HEK293 (cell line): ENCODE measurements around the gene ZNF436.

Experiments used
- CTCF ChIA-PET: fragments of 350-600 bp; formaldehyde crosslinking; extraction: SDS; loops from one replicate; lab custom pipeline; 2021; ENCODE audit warnings: antibody characterized with exemption; lab: Yijun Ruan, JAX
- POLR2A ChIA-PET: fragments of 300-600 bp; formaldehyde crosslinking; extraction: SDS; loops from one replicate; lab custom pipeline; 2020; ENCODE audit warnings: antibody characterized with exemption, inconsistent platforms; lab: Yijun Ruan, JAX
- H3K27ac ChIP-seq: fragments of 200-500 bp; sonication (Bioruptor generic); 2 replicates; pipeline ENCODE4 v1.5.1; 2014; ENCODE audit warnings: low read depth, low read length, control low read depth, inconsistent platforms; ENCODE audit errors: extremely low read depth
- H3K36me3 ChIP-seq, 2 experiments: fragments of 200-500 bp in 1 of 2; sonication (Bioruptor generic) in 1 of 2; 1 replicate in 1 of 2; 2 replicates in 1 of 2; pipeline ENCODE4 v1.5.1; 2014 to 2017; ENCODE audit warnings: inconsistent platforms in 2 of 2, low read length in 2 of 2; ENCODE audit not compliant: control insufficient read depth in 2 of 2, insufficient read depth in 1 of 2
- H3K4me1 ChIP-seq: fragments of 200-500 bp; sonication (Bioruptor generic); 2 replicates; pipeline ENCODE4 v1.5.1; 2014; ENCODE audit warnings: mild to moderate bottlenecking, low read length, inconsistent platforms; ENCODE audit not compliant: control insufficient read depth, insufficient read depth
- H3K4me3 ChIP-seq: 2 replicates; pipeline ENCODE4 v1.5.1; 2011; ENCODE audit warnings: low read depth, mild to moderate bottlenecking, control low read depth, low read length, moderate library complexity
- H3K9me3 ChIP-seq: fragments of 200-500 bp; sonication (Bioruptor generic); 2 replicates; pipeline ENCODE4 v1.5.1; 2014; ENCODE audit warnings: low read depth, low read length, inconsistent platforms; ENCODE audit not compliant: control insufficient read depth, insufficient read depth
- EGR2 ChIP-seq: fragments of 450-650 bp; formaldehyde crosslinking; IDR thresholded peaks from 2 replicates; pipeline ENCODE4 v1.5.1; 2016; ENCODE audit warnings: low read depth, missing biosample characterization, missing genetic modification characterization
- GLI2 ChIP-seq: fragments of 450-650 bp; formaldehyde crosslinking; IDR thresholded peaks from 2 replicates; pipeline ENCODE4; 2017; ENCODE audit warnings: missing biosample characterization, missing genetic modification characterization, low read depth, borderline replicate concordance
- GLI4 ChIP-seq: fragments of 450-650 bp; formaldehyde crosslinking; IDR thresholded peaks from 2 replicates; pipeline ENCODE4 v1.5.1; 2016; ENCODE audit warnings: missing biosample characterization, missing genetic modification characterization
- HOXD13 ChIP-seq: sonication (generic); formaldehyde crosslinking; IDR thresholded peaks from 2 replicates; pipeline ENCODE4 v1.8.0; 2022; ENCODE audit warnings: missing genetic modification reagents, borderline replicate concordance
- KLF1 ChIP-seq: fragments of 450-650 bp; formaldehyde crosslinking; IDR thresholded peaks from 2 replicates; pipeline ENCODE4 v1.5.1; 2016; ENCODE audit warnings: missing biosample characterization, missing genetic modification characterization
- KLF16 ChIP-seq: fragments of 450-650 bp; formaldehyde crosslinking; IDR thresholded peaks from 2 replicates; pipeline ENCODE4 v1.5.1; 2017; ENCODE audit warnings: missing biosample characterization, missing genetic modification characterization
- OSR2 ChIP-seq: fragments of 450-650 bp; formaldehyde crosslinking; IDR thresholded peaks from 2 replicates; pipeline ENCODE4 v1.5.1; 2016; ENCODE audit warnings: missing biosample characterization, missing genetic modification characterization
- OVOL3 ChIP-seq: fragments of 450-650 bp; formaldehyde crosslinking; IDR thresholded peaks from 2 replicates; pipeline ENCODE4 v1.5.1; 2016; ENCODE audit warnings: missing biosample characterization, missing genetic modification characterization
- PRDM4 ChIP-seq: fragments of 450-650 bp; formaldehyde crosslinking; IDR thresholded peaks from 2 replicates; pipeline ENCODE4 v1.5.1; 2017; ENCODE audit warnings: missing biosample characterization, missing genetic modification characterization
- ZEB2 ChIP-seq: fragments of 450-650 bp; formaldehyde crosslinking; IDR thresholded peaks from 2 replicates; pipeline ENCODE4 v1.5.1; 2016; ENCODE audit warnings: missing biosample characterization, missing genetic modification characterization
- ZFHX2 ChIP-seq: fragments of 450-650 bp; formaldehyde crosslinking; conservative IDR thresholded peaks from 2 replicates; pipeline ENCODE4 v1.5.1; 2016; ENCODE audit warnings: missing biosample characterization, missing genetic modification characterization
- ZFP41 ChIP-seq: fragments of 450-650 bp; formaldehyde crosslinking; IDR thresholded peaks from 2 replicates; pipeline ENCODE4 v1.5.1; 2016; ENCODE audit warnings: missing biosample characterization, missing genetic modification characterization, borderline replicate concordance
- ZIC2 ChIP-seq: fragments of 450-650 bp; formaldehyde crosslinking; IDR thresholded peaks from 2 replicates; pipeline ENCODE4 v1.5.1; 2016; ENCODE audit warnings: missing biosample characterization, missing genetic modification characterization
- ZNF24 ChIP-seq: fragments of 450-650 bp; formaldehyde crosslinking; IDR thresholded peaks from 2 replicates; pipeline ENCODE4 v1.5.1; 2016; ENCODE audit warnings: missing biosample characterization, missing genetic modification characterization
- ZNF266 ChIP-seq: fragments of 450-650 bp; formaldehyde crosslinking; IDR thresholded peaks from 2 replicates; pipeline ENCODE4 v1.5.1; 2016; ENCODE audit warnings: missing biosample characterization, missing genetic modification characterization, low read depth
- ZNF391 ChIP-seq: fragments of 450-650 bp; formaldehyde crosslinking; IDR thresholded peaks from 2 replicates; pipeline ENCODE4 v1.5.1; 2016; ENCODE audit warnings: low read depth, missing biosample characterization, missing genetic modification characterization, borderline replicate concordance
- ZNF473 ChIP-seq: fragments of 450-650 bp; formaldehyde crosslinking; IDR thresholded peaks from 2 replicates; pipeline ENCODE4 v1.5.1; 2017; ENCODE audit warnings: missing biosample characterization, missing genetic modification characterization
- ZNF558 ChIP-seq: fragments of 450-650 bp; formaldehyde crosslinking; IDR thresholded peaks from 2 replicates; pipeline ENCODE4 v1.5.1; 2016; ENCODE audit warnings: missing biosample characterization, missing genetic modification characterization
- ZNF596 ChIP-seq: fragments of 450-650 bp; IDR thresholded peaks from 2 replicates; pipeline ENCODE4 v1.5.0; 2018; ENCODE audit warnings: missing biosample characterization, mild to moderate bottlenecking, missing genetic modification characterization, moderate library complexity
- ZNF654 ChIP-seq: fragments of 450-650 bp; formaldehyde crosslinking; IDR thresholded peaks from 2 replicates; pipeline ENCODE4 v1.5.1; 2016; ENCODE audit warnings: low read depth, missing biosample characterization, missing genetic modification characterization
- ZNF776 ChIP-seq: fragments of 450-650 bp; formaldehyde crosslinking; IDR thresholded peaks from 2 replicates; pipeline ENCODE4 v1.5.0; 2017; ENCODE audit warnings: missing biosample characterization, missing genetic modification characterization, borderline replicate concordance
- ZNF777 ChIP-seq: fragments of 450-650 bp; formaldehyde crosslinking; IDR thresholded peaks from 2 replicates; pipeline ENCODE4 v1.5.1; 2017; ENCODE audit warnings: missing biosample characterization, missing genetic modification characterization, borderline replicate concordance
- ZSCAN16 ChIP-seq: fragments of 450-650 bp; formaldehyde crosslinking; IDR thresholded peaks from 2 replicates; pipeline ENCODE4 v1.5.1; 2016; ENCODE audit warnings: missing biosample characterization, missing genetic modification characterization
- ZXDB ChIP-seq: fragments of 450-650 bp; formaldehyde crosslinking; IDR thresholded peaks from 2 replicates; pipeline ENCODE4 v1.5.1; 2016; ENCODE audit warnings: missing biosample characterization, missing genetic modification characterization
- TF ChIP-seq, protein P1 (sequence below): fragments of 450-650 bp; formaldehyde crosslinking; IDR thresholded peaks from 2 replicates; pipeline ENCODE4 v1.5.1; 2016; ENCODE audit warnings: missing biosample characterization, missing genetic modification characterization
- TF ChIP-seq, protein P2 (sequence below): fragments of 450-650 bp; formaldehyde crosslinking; IDR thresholded peaks from 2 replicates; pipeline ENCODE4 v1.5.1; 2016; ENCODE audit warnings: missing biosample characterization, missing genetic modification characterization

The ZNF436 gene

DNA sequence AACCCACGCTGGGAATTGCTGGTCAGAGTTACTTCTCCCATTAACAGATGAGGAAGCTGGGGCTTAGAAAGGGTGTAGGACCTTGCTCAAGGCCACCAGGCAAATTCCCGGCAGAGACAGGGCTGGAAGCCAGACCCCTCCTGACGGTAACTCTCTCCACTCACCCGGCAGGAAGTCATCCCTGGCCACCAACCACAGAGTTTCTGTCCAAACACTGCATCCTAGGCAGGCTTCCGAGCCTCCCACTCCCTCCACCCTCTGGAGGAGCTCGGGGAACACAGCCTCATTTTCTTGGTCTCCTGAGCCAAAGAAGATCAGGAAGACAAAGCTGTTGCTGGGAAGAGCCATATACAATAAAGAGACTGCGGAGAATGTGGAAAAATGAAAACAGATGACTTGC, 25.0 kb upstream of the ZNF436 start:
- TF ChIP-seq KLF1 = no peak
- peak; percentile 23; the same call in 1 of the 2 replicates for TF ChIP-seq ZFHX2 (tag by site-specific recombination)
- H3K4me1 ChIP-seq = no peaks in the 10 kb centered on the region
- no peak overlapping the region for H3K27ac ChIP-seq
- ChIA-PET CTCF (interaction anchor here (0.6 to 3.4 kb wide), 3 partner anchors 9 to 54 kb away, joined by 3 to 17 read pairs (median 3); no protein-coding TSS in a partner anchor), POLR2A (interaction anchor here (2.2 kb wide), 1 partner anchor 9 kb away, joined by 6 read pairs; no protein-coding TSS in a partner anchor)
- no peaks in the 10 kb centered on the region for H3K36me3 ChIP-seq
- no peak overlapping the region for H3K4me3 ChIP-seq
- no peaks in the 10 kb centered on the region for H3K9me3 ChIP-seq

DNA sequence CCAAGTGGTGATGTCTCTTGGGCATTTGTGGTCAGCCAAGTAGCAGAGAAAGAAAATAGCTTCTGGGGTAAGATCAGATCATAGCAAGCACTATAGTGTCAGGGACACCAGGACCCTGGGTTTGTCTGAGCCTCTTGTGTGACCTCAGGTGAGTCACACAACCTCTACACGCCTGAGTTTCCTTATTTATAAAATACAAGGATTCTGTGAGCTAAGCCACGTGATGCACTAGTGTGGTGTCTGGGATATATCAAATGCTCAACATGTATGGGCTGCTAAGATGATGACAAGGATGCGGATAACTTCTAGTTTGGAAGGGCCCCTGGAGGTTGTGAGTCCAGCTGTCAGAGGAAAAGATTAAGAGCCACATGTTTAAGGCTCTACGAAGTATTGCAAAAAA, 24.5 kb upstream of the ZNF436 start:
- Histone ChIP-seq H3K4me3 (no peak overlapping the region), H3K36me3 (no peaks in the 10 kb centered on the region), H3K4me1 (no peaks in the 10 kb centered on the region), H3K27ac (no peak overlapping the region), H3K9me3 (no peaks in the 10 kb centered on the region)
- ChIA-PET CTCF (interaction anchor here (0.6 to 3.4 kb wide), 3 partner anchors 9 to 54 kb away, joined by 3 to 17 read pairs (median 3); no protein-coding TSS in a partner anchor), POLR2A (interaction anchor here (2.2 kb wide), 1 partner anchor 10 kb away, joined by 6 read pairs; no protein-coding TSS in a partner anchor)
- TF ChIP-seq KLF16 (tag by site-specific recombination) (no peak), ZNF24 (tag by site-specific recombination) (no peak), OVOL3 (tag by site-specific recombination) (no peak), GLI2 (no peak), GLI4 (tag by site-specific recombination) (no peak), PRDM4 (tag by site-specific recombination) (no peak), ZNF473 (tag by site-specific recombination) (no peak), ZNF266 (no peak), ZNF654 (tag by site-specific recombination) (no peak), ZNF391 (tag by site-specific recombination) (no peak), ZIC2 (tag by site-specific recombination) (no peak), ZNF777 (no peak), ZNF558 (tag by site-specific recombination) (no peak), ZSCAN16 (tag by site-specific recombination) (no peak)
- TF ChIP-seq, protein P1, sequence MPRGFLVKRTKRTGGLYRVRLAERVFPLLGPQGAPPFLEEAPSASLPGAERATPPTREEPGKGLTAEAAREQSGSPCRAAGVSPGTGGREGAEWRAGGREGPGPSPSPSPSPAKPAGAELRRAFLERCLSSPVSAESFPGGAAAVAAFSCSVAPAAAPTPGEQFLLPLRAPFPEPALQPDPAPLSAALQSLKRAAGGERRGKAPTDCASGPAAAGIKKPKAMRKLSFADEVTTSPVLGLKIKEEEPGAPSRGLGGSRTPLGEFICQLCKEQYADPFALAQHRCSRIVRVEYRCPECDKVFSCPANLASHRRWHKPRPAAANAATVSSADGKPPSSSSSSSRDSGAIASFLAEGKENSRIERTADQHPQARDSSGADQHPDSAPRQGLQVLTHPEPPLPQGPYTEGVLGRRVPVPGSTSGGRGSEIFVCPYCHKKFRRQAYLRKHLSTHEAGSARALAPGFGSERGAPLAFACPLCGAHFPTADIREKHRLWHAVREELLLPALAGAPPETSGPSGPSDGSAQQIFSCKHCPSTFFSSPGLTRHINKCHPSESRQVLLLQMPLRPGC (tag by site-specific recombination) = no peak

GRCh38 chr1:23393706-23394105, 24.1 kb upstream of the ZNF436 start:
- Histone ChIP-seq H3K9me3 (no peaks in the 10 kb centered on the region), H3K27ac (no peak overlapping the region), H3K4me1 (no peaks in the 10 kb centered on the region), H3K36me3 (no peaks in the 10 kb centered on the region), H3K4me3 (no peak overlapping the region)
- no peak for TF ChIP-seq ZXDB
- TF ChIP-seq ZNF596 (tag by site-specific recombination) = no peak
- no peak for TF ChIP-seq ZNF776
- no peak for TF ChIP-seq HOXD13 (CRISPR knock-in tag)
- no peak for TF ChIP-seq OSR2 (tag by site-specific recombination)
- TF ChIP-seq, protein P2, sequence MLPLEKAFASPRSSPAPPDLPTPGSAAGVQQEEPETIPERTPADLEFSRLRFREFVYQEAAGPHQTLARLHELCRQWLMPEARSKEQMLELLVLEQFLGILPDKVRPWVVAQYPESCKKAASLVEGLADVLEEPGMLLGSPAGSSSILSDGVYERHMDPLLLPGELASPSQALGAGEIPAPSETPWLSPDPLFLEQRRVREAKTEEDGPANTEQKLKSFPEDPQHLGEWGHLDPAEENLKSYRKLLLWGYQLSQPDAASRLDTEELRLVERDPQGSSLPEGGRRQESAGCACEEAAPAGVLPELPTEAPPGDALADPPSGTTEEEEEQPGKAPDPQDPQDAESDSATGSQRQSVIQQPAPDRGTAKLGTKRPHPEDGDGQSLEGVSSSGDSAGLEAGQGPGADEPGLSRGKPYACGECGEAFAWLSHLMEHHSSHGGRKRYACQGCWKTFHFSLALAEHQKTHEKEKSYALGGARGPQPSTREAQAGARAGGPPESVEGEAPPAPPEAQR = no peak
- no peak for TF ChIP-seq EGR2 (tag by site-specific recombination)
- TF ChIP-seq ZFP41 (tag by site-specific recombination) = no peak
- no peak for TF ChIP-seq ZEB2 (tag by site-specific recombination)
- no peak for TF ChIP-seq ZNF558 (tag by site-specific recombination)
- ChIA-PET CTCF (interaction anchor here (3.4 kb wide), 1 partner anchor 10 kb away, joined by 17 read pairs; no protein-coding TSS in a partner anchor), POLR2A (interaction anchor here (2.2 kb wide), 1 partner anchor 10 kb away, joined by 6 read pairs; no protein-coding TSS in a partner anchor)
